Measurements from ENCODE around the gene DPP3. TPM values are rescaled to one million over a fixed set of nuclear protein-coding genes. Genes with fewer than 3 reads are reported as not detected.

DPP3 gene
- total and polyA plus RNA-seq, 4 donors = 10.9 to 41.0 (median 27.3) TPM

DNA sequence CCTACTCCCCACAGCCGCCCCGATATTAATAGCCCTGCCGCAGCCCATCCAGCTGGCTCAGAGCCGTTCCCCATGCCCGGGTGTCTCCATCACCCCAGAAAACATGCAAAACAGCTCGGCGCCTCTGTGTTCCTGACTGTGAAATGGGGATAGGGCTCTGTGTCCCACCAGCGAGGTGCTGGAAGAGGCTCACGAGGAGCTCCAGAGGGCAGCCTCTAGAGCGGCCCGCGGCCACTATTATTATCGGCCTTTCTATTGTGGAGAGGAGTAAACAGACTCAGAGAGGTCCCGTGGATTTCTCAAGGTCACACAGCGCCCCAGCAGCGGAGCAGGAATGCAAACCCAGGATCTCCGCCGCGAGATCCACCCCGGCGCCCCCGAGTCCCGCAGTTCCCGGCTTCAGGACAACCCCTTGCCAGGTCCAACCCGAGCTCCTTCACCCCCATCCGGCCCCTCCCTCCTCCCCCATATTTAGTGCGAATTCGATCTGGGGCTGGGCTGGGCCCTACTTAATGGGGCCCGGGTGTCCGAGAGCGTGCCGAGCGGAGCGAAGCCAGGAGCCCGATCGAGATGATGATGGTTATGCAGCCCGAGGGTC, 66.2 kb downstream of the DPP3 start, which contains the start of gene ACTN3:
Gene ACTN3, plus strand, starts transcription at position 536 of the 598 bp plus-strand sequence. Its CDS starts 35 bp downstream, at position 571.
- Histone ChIP-seq H3K9ac (ENCODE audit: low read depth in 1 of 2, low read length in 2 of 2) (peak within 1 kb of the TSS; percentile 68 to 74), H3K9me3 (ENCODE audit: control insufficient read depth in 4 of 4, low read length in 3 of 4) (no peaks in the 10 kb centered on the region), H3K27me3 (ENCODE audit: control insufficient read depth in 4 of 4, insufficient read depth in 4 of 4, low read length in 3 of 4) (no peaks in the 10 kb centered on the region), H3K4me3 (ENCODE audit: low read depth in 1 of 3, low read length in 3 of 3) (peak within 1 kb of the TSS; percentile 60 to 84 (median 70)), H3K27ac (ENCODE audit: low read depth in 1 of 2, low read length in 2 of 2) (peak within 1 kb of the TSS; percentile 24 to 50), H3K4me1 (ENCODE audit: control insufficient read depth in 4 of 4, insufficient read depth in 4 of 4, low read length in 3 of 4) (peaks cover 5 to 12% (median 8%) of the 10 kb centered on the region in 4 donors), H3K36me3 (ENCODE audit: control insufficient read depth in 4 of 4, insufficient read depth in 3 of 4, low read depth in 1 of 4, low read length in 3 of 4) (peaks cover 0 to 12% (median 4%) of the 10 kb centered on the region in 4 donors)
- TF ChIP-seq, protein P1, sequence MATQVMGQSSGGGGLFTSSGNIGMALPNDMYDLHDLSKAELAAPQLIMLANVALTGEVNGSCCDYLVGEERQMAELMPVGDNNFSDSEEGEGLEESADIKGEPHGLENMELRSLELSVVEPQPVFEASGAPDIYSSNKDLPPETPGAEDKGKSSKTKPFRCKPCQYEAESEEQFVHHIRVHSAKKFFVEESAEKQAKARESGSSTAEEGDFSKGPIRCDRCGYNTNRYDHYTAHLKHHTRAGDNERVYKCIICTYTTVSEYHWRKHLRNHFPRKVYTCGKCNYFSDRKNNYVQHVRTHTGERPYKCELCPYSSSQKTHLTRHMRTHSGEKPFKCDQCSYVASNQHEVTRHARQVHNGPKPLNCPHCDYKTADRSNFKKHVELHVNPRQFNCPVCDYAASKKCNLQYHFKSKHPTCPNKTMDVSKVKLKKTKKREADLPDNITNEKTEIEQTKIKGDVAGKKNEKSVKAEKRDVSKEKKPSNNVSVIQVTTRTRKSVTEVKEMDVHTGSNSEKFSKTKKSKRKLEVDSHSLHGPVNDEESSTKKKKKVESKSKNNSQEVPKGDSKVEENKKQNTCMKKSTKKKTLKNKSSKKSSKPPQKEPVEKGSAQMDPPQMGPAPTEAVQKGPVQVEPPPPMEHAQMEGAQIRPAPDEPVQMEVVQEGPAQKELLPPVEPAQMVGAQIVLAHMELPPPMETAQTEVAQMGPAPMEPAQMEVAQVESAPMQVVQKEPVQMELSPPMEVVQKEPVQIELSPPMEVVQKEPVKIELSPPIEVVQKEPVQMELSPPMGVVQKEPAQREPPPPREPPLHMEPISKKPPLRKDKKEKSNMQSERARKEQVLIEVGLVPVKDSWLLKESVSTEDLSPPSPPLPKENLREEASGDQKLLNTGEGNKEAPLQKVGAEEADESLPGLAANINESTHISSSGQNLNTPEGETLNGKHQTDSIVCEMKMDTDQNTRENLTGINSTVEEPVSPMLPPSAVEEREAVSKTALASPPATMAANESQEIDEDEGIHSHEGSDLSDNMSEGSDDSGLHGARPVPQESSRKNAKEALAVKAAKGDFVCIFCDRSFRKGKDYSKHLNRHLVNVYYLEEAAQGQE (IDR thresholded peaks at IDR 0.05) = no peak
- TF ChIP-seq GABPA (IDR thresholded peaks at IDR 0.05 in 1 of 2, conservative IDR thresholded peaks at IDR 0.05 in 1 of 2) = no peak
- TF ChIP-seq RAD21 (IDR thresholded peaks at IDR 0.05) = no peak
- no peak for TF ChIP-seq ZBTB33 (IDR thresholded peaks at IDR 0.05)
- TF ChIP-seq HNF4G (IDR thresholded peaks at IDR 0.05) = no peak
- no peak for TF ChIP-seq SP1 (IDR thresholded peaks at IDR 0.05)
- TF ChIP-seq FOXA1 (IDR thresholded peaks at IDR 0.05) = no peak
- TF ChIP-seq YY1 (IDR thresholded peaks at IDR 0.05) = no peak
- TF ChIP-seq MAX (IDR thresholded peaks at IDR 0.05) = no peak
- TF ChIP-seq, protein P2, sequence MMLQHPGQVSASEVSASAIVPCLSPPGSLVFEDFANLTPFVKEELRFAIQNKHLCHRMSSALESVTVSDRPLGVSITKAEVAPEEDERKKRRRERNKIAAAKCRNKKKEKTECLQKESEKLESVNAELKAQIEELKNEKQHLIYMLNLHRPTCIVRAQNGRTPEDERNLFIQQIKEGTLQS (IDR thresholded peaks at IDR 0.05) = no peak
- no peak for TF ChIP-seq HNF4A (conservative IDR thresholded peaks at IDR 0.05)
- TF ChIP-seq, protein P3, sequence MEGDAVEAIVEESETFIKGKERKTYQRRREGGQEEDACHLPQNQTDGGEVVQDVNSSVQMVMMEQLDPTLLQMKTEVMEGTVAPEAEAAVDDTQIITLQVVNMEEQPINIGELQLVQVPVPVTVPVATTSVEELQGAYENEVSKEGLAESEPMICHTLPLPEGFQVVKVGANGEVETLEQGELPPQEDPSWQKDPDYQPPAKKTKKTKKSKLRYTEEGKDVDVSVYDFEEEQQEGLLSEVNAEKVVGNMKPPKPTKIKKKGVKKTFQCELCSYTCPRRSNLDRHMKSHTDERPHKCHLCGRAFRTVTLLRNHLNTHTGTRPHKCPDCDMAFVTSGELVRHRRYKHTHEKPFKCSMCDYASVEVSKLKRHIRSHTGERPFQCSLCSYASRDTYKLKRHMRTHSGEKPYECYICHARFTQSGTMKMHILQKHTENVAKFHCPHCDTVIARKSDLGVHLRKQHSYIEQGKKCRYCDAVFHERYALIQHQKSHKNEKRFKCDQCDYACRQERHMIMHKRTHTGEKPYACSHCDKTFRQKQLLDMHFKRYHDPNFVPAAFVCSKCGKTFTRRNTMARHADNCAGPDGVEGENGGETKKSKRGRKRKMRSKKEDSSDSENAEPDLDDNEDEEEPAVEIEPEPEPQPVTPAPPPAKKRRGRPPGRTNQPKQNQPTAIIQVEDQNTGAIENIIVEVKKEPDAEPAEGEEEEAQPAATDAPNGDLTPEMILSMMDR (IDR thresholded peaks at IDR 0.05; ENCODE audit: low read depth, low read length, missing input control) = no peak
- TF ChIP-seq RXRA (IDR thresholded peaks at IDR 0.05) = no peak
- no peak for DNase-seq (ENCODE audit: low spot score)
- WGBS = 12% methylated on average over 37 of the region's 37 CpGs
